Measurements from ENCODE around the gene RBKS. TPM values are rescaled to one million over a fixed set of nuclear protein-coding genes. Genes with fewer than 3 reads are reported as not detected.
A peak's percentile ranks its signal among the peaks of the same experiment; 100 is the strongest.

RBKS gene
- polyA plus RNA-seq, 1 donor (not counting 4 experiments of a cell fraction or from before 2014, with no cell fraction given): 1.9 TPM

DNA sequence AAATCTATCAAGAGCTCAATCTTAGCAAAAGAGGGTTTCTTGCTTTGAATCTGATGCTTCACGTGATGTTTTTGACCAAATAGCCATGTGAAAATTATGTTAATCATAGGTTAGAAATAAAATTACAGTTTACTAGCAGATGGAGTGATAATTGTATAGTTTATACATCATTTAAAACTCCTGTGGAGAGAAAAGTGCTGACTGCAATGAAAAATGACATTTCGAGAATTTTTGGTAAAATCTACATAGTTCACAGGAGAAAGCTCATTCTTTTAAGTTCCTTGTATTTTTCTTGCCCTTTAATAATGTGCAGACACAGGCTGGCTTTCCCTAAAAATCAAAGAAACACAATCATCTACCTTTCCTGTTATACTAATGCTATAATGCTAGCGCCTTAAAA lies 33.2 kb downstream of the RBKS start:
- Histone ChIP-seq H4K20me1 (ENCODE audit: control insufficient read depth, extremely low read depth, insufficient read depth, low read length) (no peaks in the 10 kb centered on the region), H3K9me3 (ENCODE audit: control insufficient read depth, low read depth, low read length) (peaks cover 3% of the 10 kb centered on the region), H3K36me3 (ENCODE audit: control insufficient read depth in 2 of 2, extremely low read depth in 1 of 2, insufficient read depth in 2 of 2, low read length in 2 of 2) (no peaks in the 10 kb centered on the region), H2AFZ (ENCODE audit: control insufficient read depth, low read length) (no peak overlapping the region), H3K27ac (ENCODE audit: control insufficient read depth, insufficient read depth, low read length) (peak overlapping the region; percentile 70), H3K4me1 (ENCODE audit: control insufficient read depth, extremely low read depth, insufficient read depth, low read length) (peaks cover 42% of the 10 kb centered on the region), H3K4me2 (ENCODE audit: control insufficient read depth, extremely low read depth, insufficient read depth, low read depth, low read length) (peak overlapping the region; percentile 39), H3K4me3 (ENCODE audit: control insufficient read depth in 2 of 3, extremely low read depth in 1 of 3, insufficient read depth in 2 of 3, low read depth in 1 of 3, low read length in 3 of 3) (no peak overlapping the region), H3K9ac (ENCODE audit: control insufficient read depth, extremely low read depth, insufficient read depth, low read length) (peak overlapping the region; percentile 31), H3K27me3 (ENCODE audit: control insufficient read depth, extremely low read depth, insufficient read depth, low read length) (no peaks in the 10 kb centered on the region), H3K79me2 (ENCODE audit: control insufficient read depth, insufficient read depth, low read length) (no peaks in the 10 kb centered on the region), H3K9me1 (ENCODE audit: control insufficient read depth, extremely low read depth, insufficient read depth, low read length) (no peaks in the 10 kb centered on the region)
- no peak for FAIRE-seq
- dilution Hi-C loops (cut with MboI; ENCODE audit: extremely low pct_ligation_motif_present, low sequenced_read_pairs): no loop called here
- TF ChIP-seq, protein P1, sequence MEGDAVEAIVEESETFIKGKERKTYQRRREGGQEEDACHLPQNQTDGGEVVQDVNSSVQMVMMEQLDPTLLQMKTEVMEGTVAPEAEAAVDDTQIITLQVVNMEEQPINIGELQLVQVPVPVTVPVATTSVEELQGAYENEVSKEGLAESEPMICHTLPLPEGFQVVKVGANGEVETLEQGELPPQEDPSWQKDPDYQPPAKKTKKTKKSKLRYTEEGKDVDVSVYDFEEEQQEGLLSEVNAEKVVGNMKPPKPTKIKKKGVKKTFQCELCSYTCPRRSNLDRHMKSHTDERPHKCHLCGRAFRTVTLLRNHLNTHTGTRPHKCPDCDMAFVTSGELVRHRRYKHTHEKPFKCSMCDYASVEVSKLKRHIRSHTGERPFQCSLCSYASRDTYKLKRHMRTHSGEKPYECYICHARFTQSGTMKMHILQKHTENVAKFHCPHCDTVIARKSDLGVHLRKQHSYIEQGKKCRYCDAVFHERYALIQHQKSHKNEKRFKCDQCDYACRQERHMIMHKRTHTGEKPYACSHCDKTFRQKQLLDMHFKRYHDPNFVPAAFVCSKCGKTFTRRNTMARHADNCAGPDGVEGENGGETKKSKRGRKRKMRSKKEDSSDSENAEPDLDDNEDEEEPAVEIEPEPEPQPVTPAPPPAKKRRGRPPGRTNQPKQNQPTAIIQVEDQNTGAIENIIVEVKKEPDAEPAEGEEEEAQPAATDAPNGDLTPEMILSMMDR (optimal IDR thresholded peaks at IDR 0.05 in 1 of 3, IDR thresholded peaks at IDR 0.05 in 1 of 3, conservative IDR thresholded peaks at IDR 0.05 in 1 of 3; ENCODE audit: extremely low read depth in 1 of 3, insufficient read depth in 2 of 3, low read length in 3 of 3): no peak
- no peak for TF ChIP-seq EZH2 (IDR thresholded peaks at IDR 0.05; ENCODE audit: low read length)
- no peak for DNase-seq (ENCODE audit: low read depth, low spot score)

DNA sequence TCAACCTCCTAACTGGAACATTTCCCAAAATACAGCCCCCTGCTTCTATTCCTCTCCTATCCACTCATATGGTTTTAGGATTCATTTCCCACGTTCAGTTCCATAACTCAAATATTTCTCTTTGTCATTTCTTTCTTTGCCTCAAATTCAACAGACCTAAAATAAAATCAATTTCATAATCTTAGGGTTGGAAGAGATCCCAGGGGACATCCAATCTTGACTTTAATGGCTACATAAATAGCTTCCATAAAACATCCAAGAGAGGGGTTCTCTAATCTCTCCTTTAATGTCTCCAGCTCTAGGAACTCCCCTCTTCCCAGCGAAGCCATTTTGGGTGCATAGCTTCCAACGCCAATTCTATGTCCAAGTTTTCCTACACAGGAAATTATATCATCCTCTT lies 33.8 kb downstream of the RBKS start:
- peaks cover 3% of the 10 kb centered on the region for H3K9me3 ChIP-seq (ENCODE audit: control insufficient read depth, low read depth, low read length)

More for the DNA sequence above, 33.8 kb downstream of the RBKS start:
- FAIRE-seq (no peak), DNase-seq (ENCODE audit: low read depth, low spot score) (no peak)
- dilution Hi-C loops (cut with MboI; ENCODE audit: extremely low pct_ligation_motif_present, low sequenced_read_pairs): no loop called here
- Histone ChIP-seq H3K9ac (ENCODE audit: control insufficient read depth, extremely low read depth, insufficient read depth, low read length) (no peak overlapping the region), H3K27ac (ENCODE audit: control insufficient read depth, insufficient read depth, low read length) (peak overlapping the region; percentile 70), H3K79me2 (ENCODE audit: control insufficient read depth, insufficient read depth, low read length) (no peaks in the 10 kb centered on the region), H3K36me3 (ENCODE audit: control insufficient read depth in 2 of 2, extremely low read depth in 1 of 2, insufficient read depth in 2 of 2, low read length in 2 of 2) (no peaks in the 10 kb centered on the region), H2AFZ (ENCODE audit: control insufficient read depth, low read length) (no peak overlapping the region), H4K20me1 (ENCODE audit: control insufficient read depth, extremely low read depth, insufficient read depth, low read length) (no peaks in the 10 kb centered on the region), H3K9me1 (ENCODE audit: control insufficient read depth, extremely low read depth, insufficient read depth, low read length) (no peaks in the 10 kb centered on the region), H3K4me2 (ENCODE audit: control insufficient read depth, extremely low read depth, insufficient read depth, low read depth, low read length) (no peak overlapping the region), H3K27me3 (ENCODE audit: control insufficient read depth, extremely low read depth, insufficient read depth, low read length) (no peaks in the 10 kb centered on the region), H3K4me3 (ENCODE audit: control insufficient read depth in 2 of 3, extremely low read depth in 1 of 3, insufficient read depth in 2 of 3, low read depth in 1 of 3, low read length in 3 of 3) (no peak overlapping the region), H3K4me1 (ENCODE audit: control insufficient read depth, extremely low read depth, insufficient read depth, low read length) (peaks cover 42% of the 10 kb centered on the region)
- TF ChIP-seq, protein P1 (optimal IDR thresholded peaks at IDR 0.05 in 1 of 3, IDR thresholded peaks at IDR 0.05 in 1 of 3, conservative IDR thresholded peaks at IDR 0.05 in 1 of 3; ENCODE audit: extremely low read depth in 1 of 3, insufficient read depth in 2 of 3, low read length in 3 of 3): no peak
- no peak for TF ChIP-seq EZH2 (IDR thresholded peaks at IDR 0.05; ENCODE audit: low read length)

Measured in keratinocyte (primary cell).